ENCODE results near the gene THAP10. TPM values are rescaled to one million over a fixed set of nuclear protein-coding genes. Genes with fewer than 3 reads are reported as not detected.

The THAP10 gene
- total and polyA plus RNA-seq, 11 donors = 1.7 to 5.9 (median 5.1) TPM

DNA sequence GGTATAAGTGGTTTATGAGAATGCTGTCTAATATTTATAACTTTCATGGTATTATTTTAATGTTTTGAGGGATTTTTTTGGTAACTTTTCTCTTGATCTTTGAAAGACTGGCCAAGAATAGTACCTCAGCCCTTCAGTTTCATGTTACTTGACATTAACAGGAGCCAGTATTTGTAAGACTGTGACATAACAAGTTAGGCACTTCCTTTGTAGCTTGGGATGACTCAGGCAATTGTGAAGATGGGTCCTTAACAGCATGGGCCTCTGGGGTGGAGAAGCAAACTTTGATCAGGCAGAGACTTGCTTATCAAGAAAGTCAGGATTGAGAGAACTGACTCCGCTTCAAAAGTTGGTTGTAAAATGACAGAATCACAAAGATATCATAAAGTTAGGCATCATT is 9.9 kb upstream of the THAP10 start:
- no peak for ATAC-seq
- intact Hi-C loops (cut with DNase I) = no loop called here
- H3K27me3 ChIP-seq = no peaks in the 10 kb centered on the region
- WGBS, 4 donors = 95 to 100% (median 99%) methylated on average over 1 of the region's 1 CpG
- no peak overlapping the region for H3K4me3 ChIP-seq
- H3K9me3 ChIP-seq = peaks cover 0 to under 1% (median 0%) of the 10 kb centered on the region in 12 donors
- DNase-seq = no peak
- H3K36me3 ChIP-seq = peaks cover 0 to 68% (median 3%) of the 10 kb centered on the region in 9 donors
- no peaks in the 10 kb centered on the region for H3K4me1 ChIP-seq
- TF ChIP-seq POLR2A (IDR thresholded peaks at IDR 0.05) = no peak
- TF ChIP-seq, protein P1, sequence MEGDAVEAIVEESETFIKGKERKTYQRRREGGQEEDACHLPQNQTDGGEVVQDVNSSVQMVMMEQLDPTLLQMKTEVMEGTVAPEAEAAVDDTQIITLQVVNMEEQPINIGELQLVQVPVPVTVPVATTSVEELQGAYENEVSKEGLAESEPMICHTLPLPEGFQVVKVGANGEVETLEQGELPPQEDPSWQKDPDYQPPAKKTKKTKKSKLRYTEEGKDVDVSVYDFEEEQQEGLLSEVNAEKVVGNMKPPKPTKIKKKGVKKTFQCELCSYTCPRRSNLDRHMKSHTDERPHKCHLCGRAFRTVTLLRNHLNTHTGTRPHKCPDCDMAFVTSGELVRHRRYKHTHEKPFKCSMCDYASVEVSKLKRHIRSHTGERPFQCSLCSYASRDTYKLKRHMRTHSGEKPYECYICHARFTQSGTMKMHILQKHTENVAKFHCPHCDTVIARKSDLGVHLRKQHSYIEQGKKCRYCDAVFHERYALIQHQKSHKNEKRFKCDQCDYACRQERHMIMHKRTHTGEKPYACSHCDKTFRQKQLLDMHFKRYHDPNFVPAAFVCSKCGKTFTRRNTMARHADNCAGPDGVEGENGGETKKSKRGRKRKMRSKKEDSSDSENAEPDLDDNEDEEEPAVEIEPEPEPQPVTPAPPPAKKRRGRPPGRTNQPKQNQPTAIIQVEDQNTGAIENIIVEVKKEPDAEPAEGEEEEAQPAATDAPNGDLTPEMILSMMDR (IDR thresholded peaks at IDR 0.05) = no peak
- H3K27ac ChIP-seq = no peak overlapping the region

DNA sequence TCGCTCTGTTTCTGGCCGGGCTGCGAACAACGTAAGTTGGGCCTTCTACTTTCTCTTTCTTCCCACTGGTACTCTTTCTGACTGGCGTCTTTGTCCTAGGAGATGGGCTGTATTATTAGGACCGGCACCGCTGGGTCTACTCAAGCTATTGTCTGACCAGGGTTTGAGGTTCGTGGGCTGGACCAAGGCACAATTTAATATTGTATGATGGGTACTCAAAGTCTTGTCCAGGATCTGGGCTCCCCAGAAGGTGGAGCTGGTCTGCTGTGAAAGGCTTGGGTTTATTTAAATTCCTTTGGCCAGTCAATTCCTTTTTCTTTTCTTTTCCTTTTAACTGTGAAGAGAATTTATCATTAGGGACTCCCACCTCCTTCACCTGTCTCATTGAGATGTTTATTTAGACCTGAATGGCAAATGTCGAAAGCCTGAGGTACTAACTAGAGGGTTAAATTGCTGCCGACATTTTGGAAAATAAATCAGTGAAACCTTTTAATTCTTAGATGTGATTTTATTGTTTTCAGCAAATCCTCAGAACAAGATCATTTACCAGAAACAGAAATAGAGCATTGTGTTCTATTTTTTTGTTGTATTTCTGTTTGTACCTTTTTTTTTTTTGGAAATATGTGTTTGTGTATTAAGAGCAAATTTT is 803 bp upstream of the THAP10 start:
- Histone ChIP-seq H3K36me3 (peaks cover 0 to 30% (median 0%) of the 10 kb centered on the region in 9 donors), H3K9me3 (no peaks in the 10 kb centered on the region), H3K27me3 (peaks cover 0 to 3% (median 0%) of the 10 kb centered on the region in 9 donors), H3K4me1 (peaks cover 0 to 23% (median 6%) of the 10 kb centered on the region in 12 donors), H3K27ac (peak overlapping the region; percentile 19 to 83 (median 68)), H3K4me3 (peak overlapping the region; percentile 33 to 83 (median 74))
- ATAC-seq (peak; percentile 51 to 76 (median 74)), DNase-seq (peak in 4 of 5 donors; percentile 18 to 48 (median 40))
- TF ChIP-seq, protein P1 (IDR thresholded peaks at IDR 0.05) = peak; percentile 23 to 71 (median 56)
- no peak for TF ChIP-seq POLR2A (IDR thresholded peaks at IDR 0.05)
- 7 to 8% (median 7%) methylated on average over 10 of the region's 10 CpGs for WGBS, 4 donors
- intact Hi-C loops (cut with DNase I) = loop anchor here (2.0 to 10.0 kb wide), 7 partner anchors 112 to 552 kb away; no protein-coding TSS in a partner anchor

DNA sequence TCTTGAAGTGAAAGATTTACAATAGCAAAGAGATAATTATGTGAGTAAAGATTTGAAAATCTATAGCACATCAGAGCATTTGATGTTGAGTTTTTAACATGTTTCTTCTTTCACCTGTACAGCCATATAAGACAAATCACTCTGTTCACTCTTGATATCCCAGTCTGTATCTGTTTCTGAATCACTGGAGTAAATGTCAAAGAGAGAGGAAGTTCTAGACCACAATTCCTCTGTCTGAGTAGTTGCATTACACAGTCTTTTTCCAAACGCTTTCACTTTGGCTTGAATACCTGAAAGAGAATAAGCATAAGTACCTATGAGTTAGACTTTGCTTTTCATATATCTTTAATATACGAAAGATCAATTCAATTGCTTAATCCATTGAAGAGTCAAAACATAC is 9.9 kb downstream of the THAP10 start:
- Histone ChIP-seq H3K36me3 (peaks cover 0 to 10% (median 0%) of the 10 kb centered on the region in 9 donors), H3K27me3 (no peaks in the 10 kb centered on the region), H3K9me3 (no peaks in the 10 kb centered on the region), H3K27ac (no peak overlapping the region), H3K4me3 (no peak overlapping the region), H3K4me1 (no peaks in the 10 kb centered on the region)
- intact Hi-C loops (cut with DNase I) = no loop called here
- no peak for DNase-seq
- ATAC-seq = no peak
- 85 to 94% (median 89%) methylated on average over 2 of the region's 2 CpGs for WGBS, 4 donors
- TF ChIP-seq POLR2A (IDR thresholded peaks at IDR 0.05) = no peak
- TF ChIP-seq, protein P1 (IDR thresholded peaks at IDR 0.05) = no peak

DNA sequence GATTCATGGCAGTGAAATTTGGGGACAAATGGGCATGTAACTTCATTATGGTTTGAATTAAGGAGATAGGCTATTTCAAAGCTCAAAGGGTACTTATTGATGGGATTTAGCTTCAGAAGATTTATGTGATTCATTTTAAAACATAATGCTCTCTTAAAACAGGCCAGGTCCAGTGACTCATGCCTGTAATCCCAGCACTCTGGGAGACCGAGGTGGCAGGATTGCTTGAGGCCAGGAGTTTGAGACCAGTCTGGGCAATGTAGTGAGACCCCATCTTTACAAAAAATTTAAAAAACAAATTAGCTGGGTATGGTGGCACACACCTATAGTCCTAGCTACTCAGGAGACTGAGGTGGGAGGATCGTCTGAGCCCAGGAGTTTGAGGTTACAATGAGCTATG is 11.5 kb downstream of the THAP10 start:
- DNase-seq = no peak
- no peaks in the 10 kb centered on the region for H3K4me1 ChIP-seq
- TF ChIP-seq, protein P1 (IDR thresholded peaks at IDR 0.05) = no peak
- no peak for TF ChIP-seq POLR2A (IDR thresholded peaks at IDR 0.05)
- 90 to 95% (median 92%) methylated on average over 2 of the region's 2 CpGs for WGBS, 4 donors
- H3K36me3 ChIP-seq = peaks cover 0 to 10% (median 0%) of the 10 kb centered on the region in 9 donors
- no peak overlapping the region for H3K4me3 ChIP-seq
- ATAC-seq = no peak
- H3K27ac ChIP-seq = no peak overlapping the region
- H3K9me3 ChIP-seq = no peaks in the 10 kb centered on the region
- H3K27me3 ChIP-seq = no peaks in the 10 kb centered on the region
- intact Hi-C loops (cut with DNase I) = no loop called here

All from heart left ventricle (tissue), 16 donors.